ENCODE results near the gene FICD.

The FICD gene

GRCh38 chr12:108482717-108483212 is 32.3 kb upstream of the FICD start:
- no peak for TF ChIP-seq CTCF (IDR thresholded peaks at IDR 0.05; ENCODE audit: low read depth, low read length, poor library complexity, severe bottlenecking)
- Histone ChIP-seq H4K20me1 (ENCODE audit: control insufficient read depth, insufficient read depth, low read depth, low read length) (no peaks in the 10 kb centered on the region), H3F3A (ENCODE audit: control insufficient read depth, insufficient read depth) (no peaks in the 10 kb centered on the region), H3K9me2 (replicated peaks; ENCODE audit: control insufficient read depth, low read length) (no peaks in the 10 kb centered on the region), H3K4me2 (ENCODE audit: low read length) (no peak overlapping the region), H3K79me2 (ENCODE audit: control insufficient read depth, low read length) (no peaks in the 10 kb centered on the region), H3K27me3 (ENCODE audit: control insufficient read depth, low read length) (no peaks in the 10 kb centered on the region), H3K4me3 (ENCODE audit: low read length) (no peak overlapping the region), H3K36me3 (ENCODE audit: control insufficient read depth, low read length) (no peaks in the 10 kb centered on the region), H3K27ac (ENCODE audit: low read depth, low read length) (no peak overlapping the region), H3K4me1 (ENCODE audit: control insufficient read depth, low read length) (no peaks in the 10 kb centered on the region), H3K9me3 (ENCODE audit: control insufficient read depth, insufficient read depth, low read length) (peaks cover 4% of the 10 kb centered on the region; the same call in 1 of the 2 replicates)

GRCh38 chr12:108483213-108484059 is 31.6 kb upstream of the FICD start:
- TF ChIP-seq CTCF (IDR thresholded peaks at IDR 0.05; ENCODE audit: low read depth, low read length, poor library complexity, severe bottlenecking) (no peak), EZH2phosphoT487 (IDR thresholded peaks at IDR 0.05; ENCODE audit: borderline replicate concordance, low read length) (no peak)
- Histone ChIP-seq H3K27ac (ENCODE audit: low read depth, low read length) (no peak overlapping the region), H3F3A (ENCODE audit: control insufficient read depth, insufficient read depth) (no peaks in the 10 kb centered on the region), H3K36me3 (ENCODE audit: control insufficient read depth, low read length) (no peaks in the 10 kb centered on the region), H3K27me3 (ENCODE audit: control insufficient read depth, low read length) (no peaks in the 10 kb centered on the region), H3K9me2 (replicated peaks; ENCODE audit: control insufficient read depth, low read length) (no peaks in the 10 kb centered on the region), H4K20me1 (ENCODE audit: control insufficient read depth, insufficient read depth, low read depth, low read length) (no peaks in the 10 kb centered on the region), H3K4me1 (ENCODE audit: control insufficient read depth, low read length) (no peaks in the 10 kb centered on the region), H3K9me3 (ENCODE audit: control insufficient read depth, insufficient read depth, low read length) (peaks cover 4% of the 10 kb centered on the region; the same call in 1 of the 2 replicates), H3K4me3 (ENCODE audit: low read length) (no peak overlapping the region), H3K79me2 (ENCODE audit: control insufficient read depth, low read length) (no peaks in the 10 kb centered on the region), H3K4me2 (ENCODE audit: low read length) (no peak overlapping the region)

- Histone ChIP-seq H3K27ac (ENCODE audit: low read depth, low read length) (no peak overlapping the region), H3K27me3 (ENCODE audit: control insufficient read depth, low read length) (no peaks in the 10 kb centered on the region)
Measured at GRCh38 chr12:108484431-108484830, 30.6 kb upstream of the FICD start.

More at GRCh38 chr12:108484431-108484830, 30.6 kb upstream of the FICD start:
- H3K4me1 ChIP-seq (ENCODE audit: control insufficient read depth, low read length) = no peaks in the 10 kb centered on the region
- no peaks in the 10 kb centered on the region for H4K20me1 ChIP-seq (ENCODE audit: control insufficient read depth, insufficient read depth, low read depth, low read length)
- H3K79me2 ChIP-seq (ENCODE audit: control insufficient read depth, low read length) = no peaks in the 10 kb centered on the region
- no peaks in the 10 kb centered on the region for H3K9me2 ChIP-seq (replicated peaks; ENCODE audit: control insufficient read depth, low read length)
- H3K4me2 ChIP-seq (ENCODE audit: low read length) = no peak overlapping the region
- peaks cover 4% of the 10 kb centered on the region; the same call in 1 of the 2 replicates for H3K9me3 ChIP-seq (ENCODE audit: control insufficient read depth, insufficient read depth, low read length)
- TF ChIP-seq EZH2phosphoT487 (IDR thresholded peaks at IDR 0.05; ENCODE audit: borderline replicate concordance, low read length) (no peak), CTCF (IDR thresholded peaks at IDR 0.05; ENCODE audit: low read depth, low read length, poor library complexity, severe bottlenecking) (no peak)
- no peak overlapping the region for H3K4me3 ChIP-seq (ENCODE audit: low read length)
- H3F3A ChIP-seq (ENCODE audit: control insufficient read depth, insufficient read depth) = no peaks in the 10 kb centered on the region
- H3K36me3 ChIP-seq (ENCODE audit: control insufficient read depth, low read length) = no peaks in the 10 kb centered on the region

Measured in DOHH2 (cell line).